ENCODE data around the gene NF1. TPM values are rescaled to one million over a fixed set of nuclear protein-coding genes. Genes with fewer than 3 reads are reported as not detected.

NF1 gene
- total RNA-seq, 1 donor from 2014 or later, result 37.1 TPM

DNA sequence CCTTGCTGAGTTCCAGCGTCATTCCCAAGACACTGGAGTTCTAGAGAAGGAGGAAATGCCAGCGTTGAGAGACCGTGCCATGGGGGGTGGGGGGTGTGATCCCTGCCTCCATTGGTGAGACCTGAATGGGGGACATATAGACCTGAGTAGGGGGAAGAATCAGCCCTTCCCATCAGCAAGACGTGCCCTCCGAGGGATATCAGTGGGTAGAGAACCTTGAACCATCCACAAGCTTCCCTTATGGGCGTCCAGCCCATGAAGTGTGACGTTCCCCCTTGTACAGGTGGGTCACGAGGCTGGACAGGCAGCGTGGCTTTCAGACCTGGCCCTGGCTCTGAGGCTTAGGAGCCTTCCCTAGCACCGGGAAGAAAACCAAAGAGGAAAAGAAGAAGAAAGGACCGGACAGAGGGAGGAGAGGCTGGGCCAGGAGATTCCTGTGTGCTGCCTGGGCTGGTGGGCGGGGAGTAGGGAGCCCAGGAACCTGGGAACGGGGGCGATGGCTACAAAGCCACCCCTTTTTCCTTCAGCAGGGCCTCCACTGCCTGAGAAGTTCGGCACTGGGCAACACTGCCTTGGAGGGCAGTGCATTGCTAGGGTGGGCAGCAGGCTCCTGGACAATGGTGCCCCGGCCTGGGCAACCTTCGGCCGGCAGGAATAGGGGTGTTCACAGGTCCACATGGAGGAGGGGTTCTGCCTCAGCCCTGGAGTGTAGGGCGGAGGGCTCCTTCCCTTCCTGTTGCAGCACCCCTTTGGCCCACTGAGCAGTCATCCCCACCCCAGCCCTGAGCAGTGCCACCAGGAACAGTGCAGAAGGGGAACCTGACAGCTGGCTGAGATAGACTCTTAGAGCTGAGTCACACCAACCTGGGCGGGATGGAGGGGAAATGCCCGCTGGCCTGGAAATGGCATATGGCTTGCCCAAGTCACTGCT lies 303.9 kb downstream of the NF1 start:
- no peak for DNase-seq (ENCODE audit: missing footprints)

DNA sequence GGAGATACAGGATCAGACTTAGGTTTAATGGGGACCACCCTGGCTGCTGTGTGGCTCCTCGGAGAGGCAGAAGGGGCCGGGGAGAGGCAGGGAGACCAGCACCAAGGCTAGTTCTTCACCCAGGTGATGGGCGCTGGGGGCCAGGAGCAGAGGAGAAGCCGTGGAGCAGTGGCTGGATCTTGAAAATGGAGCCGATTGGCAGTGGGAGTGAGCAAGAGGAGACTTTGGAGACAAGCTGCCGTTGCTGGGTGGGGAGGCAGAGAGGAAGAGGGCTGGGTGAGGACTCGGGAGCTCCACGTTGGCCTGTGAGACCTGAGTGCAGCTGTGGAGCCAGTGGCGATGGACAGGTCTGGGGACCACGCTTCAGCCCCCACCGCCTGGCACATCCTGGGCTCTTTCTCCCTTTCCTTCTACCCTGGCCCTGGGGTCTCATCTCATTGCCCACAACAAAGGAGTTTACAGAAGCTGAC lies 305.7 kb downstream of the NF1 start:
- ATAC-seq (no peak), DNase-seq (ENCODE audit: missing footprints) (no peak)
- intact Hi-C loops (cut with DNase I), result no loop called here

More for the DNA sequence above, 303.9 kb downstream of the NF1 start:
- ATAC-seq, result no peak
- intact Hi-C loops (cut with DNase I), result no loop called here

DNA sequence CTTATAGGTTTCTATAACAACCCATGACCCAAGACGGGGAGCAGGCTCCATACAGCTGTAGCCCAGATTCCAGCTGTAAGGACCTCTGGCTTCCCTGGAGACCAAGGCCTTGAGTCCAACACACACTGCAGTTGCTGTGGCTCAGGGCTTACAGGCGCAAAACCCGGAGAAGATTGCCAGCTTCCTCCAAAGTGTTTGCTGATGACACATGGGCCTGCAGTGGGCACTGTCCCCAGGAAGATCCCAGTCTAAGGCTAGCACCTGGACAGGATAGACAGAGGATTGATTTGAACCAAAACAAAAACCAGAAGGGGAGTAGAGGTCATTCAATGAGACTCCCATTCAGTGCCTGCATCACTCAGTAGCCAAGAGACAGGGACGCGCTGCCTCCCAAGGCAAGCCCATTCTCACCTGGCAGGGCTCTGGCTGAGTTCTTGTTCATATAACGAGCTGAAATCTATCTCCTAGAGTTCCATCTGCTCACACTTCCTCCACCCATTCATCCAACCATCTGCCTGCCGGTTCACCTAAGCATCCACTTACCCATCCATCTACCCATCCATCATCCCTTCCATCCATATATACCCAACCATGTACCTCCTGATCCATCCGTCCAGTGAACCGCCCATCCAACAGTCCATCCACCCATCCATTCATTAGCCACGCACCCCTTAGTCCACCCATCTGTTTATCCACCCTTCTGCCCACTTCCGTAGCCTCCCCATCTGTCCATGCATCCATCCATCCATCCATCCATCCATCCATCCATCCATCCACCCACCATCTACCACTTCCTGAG lies 306.9 kb downstream of the NF1 start:
- DNase-seq (ENCODE audit: missing footprints), result no peak
- intact Hi-C loops (cut with DNase I), result no loop called here
- ATAC-seq, result no peak

- DNase-seq (ENCODE audit: missing footprints), result no peak
- no peak for ATAC-seq
- intact Hi-C loops (cut with DNase I), result no loop called here
These were observed 309.5 kb downstream of the NF1 start for GRCh38 chr17:31404028-31404949.

- DNase-seq (ENCODE audit: missing footprints) (no peak), ATAC-seq (no peak)
- intact Hi-C loops (cut with DNase I), result no loop called here
These were observed 311.2 kb downstream of the NF1 start for GRCh38 chr17:31405890-31406371.

DNA sequence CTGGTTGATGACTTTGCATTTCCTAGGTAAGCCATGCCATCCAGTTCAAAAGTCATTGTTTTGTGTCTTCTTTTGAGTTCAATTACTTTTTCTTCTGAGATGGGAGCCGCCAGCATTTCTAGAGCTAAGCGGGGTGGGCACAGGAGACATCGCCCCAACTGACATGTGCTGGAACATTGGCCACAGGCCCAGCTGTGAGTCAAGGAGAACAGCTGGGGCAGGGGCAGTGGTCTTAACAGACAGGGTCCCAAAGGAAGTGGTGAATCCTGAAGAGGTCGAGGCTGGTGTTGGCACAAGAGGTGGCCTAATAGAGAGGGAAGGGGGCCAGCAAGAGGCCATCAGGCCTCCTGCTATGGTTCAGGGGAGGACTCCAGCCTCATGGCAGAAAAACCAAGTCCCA lies 313.8 kb downstream of the NF1 start:
- ATAC-seq (no peak), DNase-seq (ENCODE audit: missing footprints) (no peak)
- intact Hi-C loops (cut with DNase I), result no loop called here

DNA sequence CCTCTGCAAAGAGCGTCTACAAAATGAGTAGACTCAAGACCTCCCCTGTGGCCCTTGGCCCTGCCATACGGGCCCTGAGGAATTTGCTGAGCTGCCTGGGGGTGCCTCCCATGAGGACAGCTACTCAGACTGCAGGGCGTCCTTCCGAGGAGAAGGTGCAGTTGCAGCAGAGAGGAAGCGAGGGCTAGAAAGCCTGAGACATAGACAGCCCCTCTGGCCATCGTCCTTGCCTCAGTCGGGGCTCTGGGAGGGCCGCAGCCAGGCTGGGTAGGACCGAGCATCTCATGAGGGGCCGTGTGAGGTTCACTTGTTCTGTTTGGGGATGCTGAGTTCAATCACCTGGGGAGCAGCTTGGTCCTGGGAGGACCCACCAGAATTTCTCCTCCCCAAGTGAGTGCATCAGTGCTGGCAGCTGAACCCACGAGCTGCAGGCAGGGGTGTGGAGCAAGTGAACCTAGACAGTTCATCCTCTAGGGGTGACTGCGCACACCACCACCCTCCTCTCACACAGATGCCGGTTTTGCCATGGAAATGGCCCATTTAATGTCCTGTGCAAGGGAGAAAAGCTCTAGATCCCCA lies 317.0 kb downstream of the NF1 start:
- ATAC-seq, result no peak
- intact Hi-C loops (cut with DNase I), result no loop called here
- peak; percentile 37 for DNase-seq (ENCODE audit: missing footprints)

GRCh38 chr17:31412511-31412910 lies 317.7 kb downstream of the NF1 start:
- ATAC-seq (no peak), DNase-seq (ENCODE audit: missing footprints) (peak; percentile 14)
- intact Hi-C loops (cut with DNase I), result no loop called here

- DNase-seq (ENCODE audit: missing footprints), result peak; percentile 47
- ATAC-seq, result no peak
- intact Hi-C loops (cut with DNase I), result no loop called here
These were observed 318.5 kb downstream of the NF1 start for GRCh38 chr17:31413081-31413799.

DNA sequence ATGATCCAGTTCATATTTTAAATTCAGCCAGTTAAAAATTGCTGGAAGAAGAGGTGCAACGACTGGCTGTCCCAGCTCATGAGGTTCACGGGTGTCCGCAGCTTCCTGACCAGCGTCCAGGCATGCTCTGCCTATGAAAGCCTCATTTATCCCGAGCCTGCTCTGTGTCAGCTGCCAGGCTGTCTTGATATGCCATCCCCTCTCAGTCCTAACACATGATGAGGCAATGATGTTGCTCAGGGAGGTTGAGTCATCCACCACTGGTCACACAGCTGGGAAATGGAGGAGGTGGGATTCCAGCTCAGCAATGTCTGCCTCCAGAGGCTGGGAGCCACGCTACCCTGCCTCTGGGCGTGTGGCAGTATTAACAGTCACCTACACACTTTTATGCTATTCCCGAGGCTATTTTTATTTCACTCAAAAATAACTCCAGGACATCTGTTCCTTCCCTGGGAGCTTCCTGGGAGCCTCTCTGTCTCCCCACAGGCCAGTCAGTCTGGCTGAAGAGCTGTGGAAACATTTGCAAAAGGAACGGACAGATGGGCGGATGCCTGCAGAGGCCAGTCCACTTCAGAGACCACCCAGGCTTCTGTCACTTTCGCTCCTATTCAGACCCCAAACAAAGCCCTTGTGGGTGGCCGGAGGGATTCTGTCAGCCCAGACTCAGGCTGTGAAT lies 319.2 kb downstream of the NF1 start:
- ATAC-seq, result peak; percentile 53
- intact Hi-C loops (cut with DNase I), result no loop called here
- DNase-seq (ENCODE audit: missing footprints), result peak; percentile 39

DNA sequence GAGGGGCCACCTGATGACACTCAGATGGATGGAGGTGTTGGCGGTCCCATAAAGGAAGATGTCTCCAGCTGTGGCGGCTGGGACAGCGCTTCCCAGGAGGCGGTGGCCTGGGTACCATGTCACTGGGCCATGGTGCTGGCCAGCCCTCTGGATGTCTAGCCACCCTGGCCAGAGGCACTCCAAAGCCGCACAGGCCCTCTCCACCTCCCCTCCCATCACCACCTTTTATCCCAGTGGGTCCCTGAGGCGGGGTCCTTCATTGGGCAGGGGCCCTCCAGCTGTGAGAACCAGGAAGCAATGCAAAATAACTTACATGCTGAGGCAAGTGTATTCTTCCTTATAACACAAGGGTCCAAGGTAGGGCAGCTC lies 319.8 kb downstream of the NF1 start:
- no peak for ATAC-seq
- peak; percentile 28 for DNase-seq (ENCODE audit: missing footprints)
- intact Hi-C loops (cut with DNase I), result no loop called here

GRCh38 chr17:31415004-31415454 lies 320.3 kb downstream of the NF1 start:
- peak; percentile 44 for DNase-seq (ENCODE audit: missing footprints)
- ATAC-seq, result no peak
- intact Hi-C loops (cut with DNase I), result no loop called here

DNA sequence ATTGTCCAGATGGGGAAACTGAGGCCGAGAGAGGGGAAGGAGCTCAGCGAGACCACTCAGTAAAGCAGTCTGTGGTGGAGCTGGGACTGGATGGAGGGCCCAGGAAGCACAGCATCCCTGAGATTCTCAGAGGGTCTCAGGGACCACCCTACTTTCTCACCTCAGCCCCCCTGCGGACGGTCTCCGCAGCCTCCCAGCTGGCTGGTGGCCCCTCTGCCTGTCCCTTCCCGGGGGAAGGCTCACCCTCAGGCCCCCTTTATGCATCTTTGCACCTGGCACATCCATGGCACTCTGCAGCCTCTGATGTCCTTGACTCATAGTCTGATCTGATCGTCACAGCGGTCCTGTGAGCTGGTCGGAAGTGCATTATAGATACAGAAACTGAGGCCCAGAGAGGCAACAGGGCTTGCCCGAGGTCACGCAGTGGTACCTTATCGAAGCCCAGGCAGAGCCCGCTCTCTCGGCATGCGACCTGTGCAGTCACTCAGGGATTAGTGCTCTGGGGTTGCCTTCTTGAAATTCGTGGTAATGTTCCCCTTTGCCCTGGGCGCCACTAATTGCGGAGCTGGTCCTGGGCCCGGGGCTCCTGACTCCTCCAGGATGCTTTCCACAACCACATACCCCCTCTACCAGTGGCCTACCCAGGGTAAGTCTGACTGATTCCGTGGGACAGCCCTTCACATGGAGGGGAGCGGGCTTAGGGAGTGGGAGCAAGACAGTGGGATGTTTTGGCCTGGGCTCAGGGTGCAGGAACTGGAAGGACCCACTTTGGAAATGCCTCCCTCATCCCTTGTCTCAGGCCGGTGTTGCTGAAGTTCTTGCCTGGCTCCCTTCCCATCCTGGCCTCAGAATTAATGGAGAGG lies 321.1 kb downstream of the NF1 start:
- DNase-seq (ENCODE audit: missing footprints), result peak; percentile 46
- ATAC-seq, result no peak
- intact Hi-C loops (cut with DNase I), result no loop called here

- DNase-seq (ENCODE audit: missing footprints), result peak; percentile 74
- intact Hi-C loops (cut with DNase I), result no loop called here
- ATAC-seq, result peak; percentile 82
These were observed 321.7 kb downstream of the NF1 start for GRCh38 chr17:31416503-31416923.

- peak; percentile 13 for DNase-seq (ENCODE audit: missing footprints)
- ATAC-seq, result no peak
- intact Hi-C loops (cut with DNase I), result no loop called here
These were observed 322.4 kb downstream of the NF1 start for GRCh38 chr17:31417051-31417792.

Measured in Right ventricle myocardium inferior (tissue), 1 donor.